ENCODE results near the gene PIF1. TPM values are rescaled to one million over a fixed set of nuclear protein-coding genes. Genes with fewer than 3 reads are reported as not detected.

PIF1 gene
- total RNA-seq, 2 donors from 2014 or later, result 1.1 to 9.0 TPM

- TF ChIP-seq CTCF (IDR thresholded peaks at IDR 0.05), result no peak
- Histone ChIP-seq H3K36me3 (peaks cover 18% of the 10 kb centered on the region), H3K9me3 (no peaks in the 10 kb centered on the region), H3K27me3 (replicated peaks; ENCODE audit: insufficient read depth) (no peaks in the 10 kb centered on the region), H3K4me1 (ENCODE audit: control insufficient read depth in 1 of 2, low read depth in 2 of 2) (peaks cover 48 to 69% of the 10 kb centered on the region in 2 donors), H3K27ac (peak overlapping the region in 1 of 2 donors; percentile 97), H3K4me3 (no peak overlapping the region)
- ATAC-seq (ENCODE audit: insufficient number of reproducible peaks, low FRiP score, low read depth) (no peak), DNase-seq (ENCODE audit: low spot score) (no peak)
Measured at GRCh38 chr15:64854526-64854925, 29.1 kb upstream of the PIF1 start.

- peaks cover 17% of the 10 kb centered on the region for H3K36me3 ChIP-seq
- no peak for TF ChIP-seq CTCF (IDR thresholded peaks at IDR 0.05)
Measured at GRCh38 chr15:64854041-64854440, 28.6 kb upstream of the PIF1 start.

GRCh38 chr15:64851503-64851840, 26.0 kb upstream of the PIF1 start:
- ATAC-seq (ENCODE audit: insufficient number of reproducible peaks, low FRiP score, low read depth) (no peak), DNase-seq (ENCODE audit: low spot score) (no peak)
- Histone ChIP-seq H3K4me1 (ENCODE audit: control insufficient read depth in 1 of 2, low read depth in 2 of 2) (peaks cover 36 to 56% of the 10 kb centered on the region in 2 donors), H3K27ac (peak overlapping the region; percentile 28 to 50), H3K27me3 (replicated peaks; ENCODE audit: insufficient read depth) (no peaks in the 10 kb centered on the region), H3K9me3 (no peaks in the 10 kb centered on the region), H3K36me3 (peaks cover 17% of the 10 kb centered on the region), H3K4me3 (no peak overlapping the region)
- TF ChIP-seq CTCF (IDR thresholded peaks at IDR 0.05), result no peak

More at GRCh38 chr15:64854041-64854440, 28.6 kb upstream of the PIF1 start:
- ATAC-seq (ENCODE audit: insufficient number of reproducible peaks, low FRiP score, low read depth) (no peak), DNase-seq (ENCODE audit: low spot score) (no peak)
- Histone ChIP-seq H3K9me3 (no peaks in the 10 kb centered on the region), H3K27ac (peak overlapping the region; percentile 5 to 97), H3K27me3 (replicated peaks; ENCODE audit: insufficient read depth) (no peaks in the 10 kb centered on the region), H3K4me1 (ENCODE audit: control insufficient read depth in 1 of 2, low read depth in 2 of 2) (peaks cover 48 to 69% of the 10 kb centered on the region in 2 donors), H3K4me3 (no peak overlapping the region)

- ATAC-seq (ENCODE audit: insufficient number of reproducible peaks, low FRiP score, low read depth), result no peak
Measured at GRCh38 chr15:64850778-64851502, 25.5 kb upstream of the PIF1 start.

More at GRCh38 chr15:64850778-64851502, 25.5 kb upstream of the PIF1 start:
- DNase-seq (ENCODE audit: low spot score), result no peak
- H3K27me3 ChIP-seq (replicated peaks; ENCODE audit: insufficient read depth), result no peaks in the 10 kb centered on the region
- H3K4me3 ChIP-seq, result no peak overlapping the region
- peaks cover 36 to 53% of the 10 kb centered on the region in 2 donors for H3K4me1 ChIP-seq (ENCODE audit: control insufficient read depth in 1 of 2, low read depth in 2 of 2)
- peak overlapping the region in 1 of 2 donors; percentile 28 for H3K27ac ChIP-seq
- no peak for TF ChIP-seq CTCF (IDR thresholded peaks at IDR 0.05)
- peaks cover 17% of the 10 kb centered on the region for H3K36me3 ChIP-seq
- no peaks in the 10 kb centered on the region for H3K9me3 ChIP-seq
